GM12801 (cell line): ENCODE results near the gene RHOB.

ENCODE experiments used
- TF ChIP-seq, protein P1 (sequence below): IDR thresholded peaks from one replicate; pipeline ENCODE4 v1.5.1; 2011; ENCODE audit warnings: control low read depth; ENCODE audit not compliant: insufficient read length; ENCODE audit errors: extremely low read depth

RHOB gene

DNA sequence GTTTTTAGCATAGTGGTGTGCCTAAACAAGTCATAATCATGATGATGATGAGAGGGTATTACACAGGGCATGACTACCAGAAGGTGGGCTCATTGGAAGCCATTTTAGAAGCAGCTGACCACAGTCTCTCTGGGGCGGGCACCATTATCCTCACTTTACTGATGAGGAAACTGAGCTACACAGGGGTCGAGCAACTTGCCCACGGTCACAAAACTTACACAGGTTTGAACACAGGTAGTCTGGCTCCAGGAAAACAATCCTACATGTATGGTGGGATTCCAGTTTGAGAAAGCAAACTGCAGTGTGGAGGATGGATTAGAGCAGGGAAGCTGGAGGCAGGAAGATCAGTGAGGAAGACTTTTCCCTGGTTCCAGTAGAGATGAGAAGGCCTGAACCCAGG lies 6.2 kb downstream of the RHOB start:
- TF ChIP-seq, protein P1, sequence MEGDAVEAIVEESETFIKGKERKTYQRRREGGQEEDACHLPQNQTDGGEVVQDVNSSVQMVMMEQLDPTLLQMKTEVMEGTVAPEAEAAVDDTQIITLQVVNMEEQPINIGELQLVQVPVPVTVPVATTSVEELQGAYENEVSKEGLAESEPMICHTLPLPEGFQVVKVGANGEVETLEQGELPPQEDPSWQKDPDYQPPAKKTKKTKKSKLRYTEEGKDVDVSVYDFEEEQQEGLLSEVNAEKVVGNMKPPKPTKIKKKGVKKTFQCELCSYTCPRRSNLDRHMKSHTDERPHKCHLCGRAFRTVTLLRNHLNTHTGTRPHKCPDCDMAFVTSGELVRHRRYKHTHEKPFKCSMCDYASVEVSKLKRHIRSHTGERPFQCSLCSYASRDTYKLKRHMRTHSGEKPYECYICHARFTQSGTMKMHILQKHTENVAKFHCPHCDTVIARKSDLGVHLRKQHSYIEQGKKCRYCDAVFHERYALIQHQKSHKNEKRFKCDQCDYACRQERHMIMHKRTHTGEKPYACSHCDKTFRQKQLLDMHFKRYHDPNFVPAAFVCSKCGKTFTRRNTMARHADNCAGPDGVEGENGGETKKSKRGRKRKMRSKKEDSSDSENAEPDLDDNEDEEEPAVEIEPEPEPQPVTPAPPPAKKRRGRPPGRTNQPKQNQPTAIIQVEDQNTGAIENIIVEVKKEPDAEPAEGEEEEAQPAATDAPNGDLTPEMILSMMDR: no peak

DNA sequence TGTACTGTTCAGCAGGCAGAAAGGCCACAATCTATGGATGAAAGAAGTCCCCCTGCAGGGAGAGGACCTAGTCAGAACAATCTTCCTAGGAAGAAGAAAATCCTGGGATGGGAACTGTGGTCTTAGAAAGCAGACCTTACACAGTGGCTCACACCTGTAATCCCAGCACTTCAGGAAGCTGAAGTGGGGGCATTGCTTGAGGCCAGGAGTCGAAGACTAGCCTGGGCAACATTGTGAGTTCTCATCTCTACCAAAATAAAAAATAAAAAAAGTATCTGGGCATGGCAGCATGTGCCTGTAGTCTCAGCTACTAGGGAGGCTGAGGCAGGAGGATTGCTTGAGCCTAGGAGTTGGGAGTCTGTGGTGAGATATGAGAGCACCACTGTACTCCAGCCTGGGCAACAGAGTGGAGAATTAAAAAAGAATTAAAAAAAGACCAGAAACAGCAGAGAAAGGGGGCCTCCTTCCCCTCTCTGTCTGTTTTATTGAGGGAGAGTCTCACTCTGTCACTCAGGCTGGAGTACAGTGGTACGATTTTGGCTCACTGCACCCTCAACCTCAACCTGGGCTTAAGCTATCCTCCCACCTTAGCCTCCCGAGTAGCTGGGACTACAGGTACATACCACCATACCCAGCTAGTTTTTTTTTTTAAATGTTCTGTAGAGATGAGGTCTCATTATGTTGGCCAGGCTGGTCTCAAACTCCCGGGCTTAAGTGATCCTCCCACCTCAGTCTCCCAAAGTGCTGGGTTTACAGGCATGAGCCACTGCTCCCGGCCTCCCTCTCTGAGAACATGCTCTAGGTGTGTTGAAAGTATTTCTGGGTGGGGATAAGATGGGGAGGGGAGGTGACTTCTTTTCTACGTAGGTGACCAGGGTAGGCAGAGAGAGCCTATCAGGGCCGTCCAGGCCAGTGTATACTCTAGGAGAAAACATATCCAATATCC lies 7.4 kb downstream of the RHOB start:
- TF ChIP-seq, protein P1: no peak

DNA sequence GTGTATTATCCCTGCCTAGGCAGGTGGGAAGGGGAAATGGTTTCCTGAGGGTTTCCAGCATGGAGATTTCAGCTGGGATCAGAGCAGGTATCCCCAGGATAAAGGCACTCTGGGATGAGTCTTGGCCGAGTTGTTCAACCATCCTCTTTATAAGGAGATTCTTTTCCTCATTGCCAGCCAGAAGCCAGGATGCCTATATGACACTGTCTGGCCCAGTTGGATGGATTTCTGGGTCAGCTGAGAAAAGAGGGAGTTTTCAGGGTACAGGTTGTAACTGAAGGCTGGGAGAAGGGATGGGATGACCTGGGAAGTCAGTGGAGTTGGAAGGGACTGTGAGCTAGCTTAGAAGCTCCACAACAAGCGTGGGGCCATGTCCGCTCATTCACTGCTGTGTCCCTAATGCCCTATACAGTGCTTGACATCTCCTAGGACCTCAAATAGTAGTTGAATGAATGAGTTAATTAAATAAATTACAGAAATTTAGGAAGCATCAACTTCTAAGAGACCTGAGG lies 8.3 kb downstream of the RHOB start:
- TF ChIP-seq, protein P1: no peak

DNA sequence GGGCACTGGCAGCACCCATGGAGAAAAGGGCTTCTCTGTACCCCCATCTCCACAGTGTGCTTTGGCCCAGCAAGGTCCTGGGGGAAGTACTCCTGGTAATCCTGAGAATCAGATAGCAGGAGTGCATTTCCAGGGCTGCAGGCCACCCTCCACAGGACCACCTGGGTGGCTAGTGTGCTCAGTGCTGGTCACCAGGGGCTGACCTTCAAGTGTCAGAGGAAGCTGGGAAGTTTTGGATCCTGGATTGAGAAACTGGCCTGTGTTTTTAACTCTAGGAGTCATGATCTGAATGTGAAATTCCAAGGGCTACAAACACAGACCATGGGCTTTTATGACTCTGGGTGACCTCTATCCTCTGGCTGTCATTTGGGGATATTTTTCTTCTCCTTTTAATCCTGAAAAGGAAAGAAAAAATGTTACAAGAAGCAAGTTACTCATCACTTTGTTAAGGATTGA lies 9.3 kb downstream of the RHOB start:
- TF ChIP-seq, protein P1: no peak

DNA sequence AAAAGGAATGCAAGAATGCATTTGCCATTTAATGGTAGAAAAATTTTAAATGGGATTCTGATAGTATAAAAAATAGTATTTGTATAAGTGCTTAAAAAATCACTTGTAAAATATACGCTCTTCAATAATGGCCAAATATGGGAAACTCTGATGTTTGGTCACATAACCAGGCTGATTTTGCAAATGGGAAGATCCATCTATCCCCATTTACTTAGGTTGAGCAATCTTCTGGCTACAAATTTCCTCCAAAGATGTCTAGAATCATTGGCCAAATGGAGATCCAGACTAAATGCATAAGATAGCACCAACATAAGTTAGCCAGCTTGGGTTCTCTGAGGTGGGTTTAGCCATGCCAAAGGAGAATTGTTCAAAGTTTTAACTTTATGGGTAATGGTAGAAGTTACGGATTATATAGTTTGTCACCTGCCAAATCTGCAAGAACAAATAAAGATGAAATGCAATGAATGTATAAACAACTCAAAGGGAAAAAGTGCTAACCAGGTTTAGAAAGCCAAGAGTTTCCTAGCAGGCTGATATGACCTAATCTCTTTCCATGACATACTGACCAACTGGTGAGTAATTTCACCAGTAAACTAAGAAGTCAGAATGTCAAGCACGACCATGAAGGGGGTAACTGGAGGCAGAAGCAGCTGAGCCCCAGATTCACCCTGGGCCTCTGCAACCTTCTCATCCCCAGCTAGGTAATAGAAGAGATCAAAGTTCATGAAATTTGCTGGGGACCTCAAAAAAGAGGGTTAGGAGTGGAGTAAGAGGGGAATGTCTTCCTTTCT lies 10.0 kb downstream of the RHOB start:
- TF ChIP-seq, protein P1: no peak

DNA sequence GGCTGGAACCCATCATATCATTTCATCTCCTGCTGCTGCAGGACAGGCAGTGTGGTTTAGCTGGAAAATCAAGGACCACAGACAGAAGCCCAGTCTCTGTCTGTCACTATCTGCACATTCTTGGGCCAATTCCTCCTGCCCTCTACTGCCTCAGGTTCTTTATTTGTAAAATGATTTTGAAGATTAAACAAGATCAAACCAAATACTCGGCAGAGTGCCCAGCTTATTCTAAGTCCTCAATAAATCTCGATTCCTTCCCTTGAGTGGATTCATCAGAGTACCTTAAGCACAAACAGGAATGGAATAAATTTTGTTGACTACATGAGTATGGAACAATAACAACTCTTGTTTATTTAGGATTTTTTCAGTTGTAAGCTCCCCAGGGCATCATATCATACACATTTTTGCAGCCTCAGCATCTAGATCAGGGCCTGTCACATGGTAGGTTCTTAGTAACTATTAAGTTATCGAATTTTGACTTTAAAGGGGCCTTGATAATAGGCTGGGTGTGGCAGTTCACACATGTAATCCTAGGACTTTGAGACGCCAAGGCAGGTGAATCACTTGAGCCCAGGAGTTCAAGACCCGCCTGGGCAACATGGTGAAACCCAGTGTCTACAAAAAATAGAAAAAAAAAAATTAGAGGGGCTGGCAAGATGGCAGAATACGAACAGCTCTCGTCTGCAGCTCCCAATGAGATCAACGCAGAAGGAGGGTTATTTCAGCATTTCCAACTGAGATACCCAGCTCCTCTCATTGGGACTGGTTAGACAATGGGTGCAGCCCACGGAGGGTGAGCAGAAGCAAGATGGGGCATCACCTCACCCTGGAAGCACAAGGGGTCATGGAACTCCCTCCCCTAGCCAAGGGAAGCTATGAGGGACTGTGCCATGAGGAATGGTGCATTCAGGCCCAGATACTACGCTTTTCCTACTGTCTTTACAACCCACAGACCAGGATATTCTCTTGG lies 11.1 kb downstream of the RHOB start:
- TF ChIP-seq, protein P1: no peak
